GM19025 (cell line): ENCODE results near the gene TUBB4B.

Source experiments
- ATAC-seq: cut with Tn5 transposase; IDR thresholded peaks from one replicate; pipeline ENCODE4 v1.9.1; 2021; ENCODE audit warnings: mild to moderate bottlenecking, low read depth, moderate library complexity; ENCODE audit not compliant: unreplicated experiment

TUBB4B gene

GRCh38 chr9:137224830-137225694 is 16.0 kb upstream of the TUBB4B start, which contains the start of gene CYSRT1:
CYSRT1 (plus strand) TSS chr9:137225174; CDS start chr9:137225622, 448 bp downstream.
- ATAC-seq = no peak

GRCh38 chr9:137225699-137226331 is 15.3 kb upstream of the TUBB4B start:
- ATAC-seq = no peak

DNA sequence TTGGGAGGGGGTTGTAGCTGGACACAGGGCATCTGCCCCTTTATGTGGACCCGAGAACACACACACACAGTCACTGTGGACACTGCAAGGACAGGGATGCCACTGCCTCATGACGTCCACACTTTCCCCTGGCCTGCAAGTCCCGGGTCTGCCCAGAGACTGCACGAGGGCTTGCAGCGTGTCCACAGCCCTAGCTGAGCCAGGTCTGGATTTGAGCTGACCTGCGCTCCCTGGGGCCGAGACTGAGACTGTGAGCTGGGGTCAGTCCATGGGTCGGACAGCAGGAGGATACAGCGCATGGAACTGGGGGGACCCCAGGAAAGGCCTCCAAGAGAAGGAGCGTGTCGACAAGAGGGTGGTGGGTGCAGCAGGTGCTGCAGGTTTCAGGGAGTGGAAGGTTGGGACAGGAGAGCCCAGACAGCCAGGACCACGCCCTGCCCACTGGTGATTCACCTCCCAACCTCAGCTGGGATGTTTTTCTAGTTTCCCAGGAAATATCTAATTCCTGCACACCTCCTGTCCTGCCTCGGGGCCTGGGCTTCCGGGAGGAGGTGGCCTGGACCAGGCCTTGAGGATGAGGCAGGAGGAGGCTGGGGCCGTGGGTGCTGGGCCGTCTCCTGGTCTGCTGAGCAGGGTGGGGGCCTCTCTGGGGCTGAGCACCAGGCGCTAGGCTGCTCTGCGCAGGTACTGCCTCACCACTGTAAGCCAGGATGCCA is 14.6 kb upstream of the TUBB4B start:
- no peak for ATAC-seq

GRCh38 chr9:137227054-137227852 is 13.8 kb upstream of the TUBB4B start, which contains the start of gene RNF224:
RNF224 (plus strand) TSS chr9:137227502; CDS start chr9:137228336, 834 bp downstream.
- ATAC-seq = no peak

GRCh38 chr9:137227853-137228505 is 13.1 kb upstream of the TUBB4B start:
- no peak for ATAC-seq

DNA sequence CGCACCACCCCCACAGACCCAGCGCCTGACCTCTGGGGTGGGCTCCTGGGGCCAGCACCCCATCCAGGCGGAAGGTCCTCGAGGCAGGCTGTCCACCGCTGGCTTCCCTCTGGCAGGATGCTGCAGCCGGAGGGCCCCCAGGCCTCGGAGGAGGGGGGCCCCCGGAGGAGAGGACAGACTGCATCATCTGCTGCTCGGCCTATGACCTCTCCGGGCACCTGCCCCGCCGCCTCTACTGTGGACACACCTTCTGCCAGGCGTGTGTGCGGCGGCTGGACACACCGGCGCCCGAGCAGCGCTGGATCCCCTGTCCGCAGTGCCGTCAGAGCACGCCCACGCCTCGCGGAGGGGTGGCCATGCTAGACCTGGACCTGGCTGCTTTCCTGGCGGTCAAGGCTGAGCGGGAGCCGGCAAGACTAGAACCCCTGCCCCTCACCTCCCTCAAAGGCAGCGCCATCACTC is 12.6 kb upstream of the TUBB4B start:
- no peak for ATAC-seq

DNA sequence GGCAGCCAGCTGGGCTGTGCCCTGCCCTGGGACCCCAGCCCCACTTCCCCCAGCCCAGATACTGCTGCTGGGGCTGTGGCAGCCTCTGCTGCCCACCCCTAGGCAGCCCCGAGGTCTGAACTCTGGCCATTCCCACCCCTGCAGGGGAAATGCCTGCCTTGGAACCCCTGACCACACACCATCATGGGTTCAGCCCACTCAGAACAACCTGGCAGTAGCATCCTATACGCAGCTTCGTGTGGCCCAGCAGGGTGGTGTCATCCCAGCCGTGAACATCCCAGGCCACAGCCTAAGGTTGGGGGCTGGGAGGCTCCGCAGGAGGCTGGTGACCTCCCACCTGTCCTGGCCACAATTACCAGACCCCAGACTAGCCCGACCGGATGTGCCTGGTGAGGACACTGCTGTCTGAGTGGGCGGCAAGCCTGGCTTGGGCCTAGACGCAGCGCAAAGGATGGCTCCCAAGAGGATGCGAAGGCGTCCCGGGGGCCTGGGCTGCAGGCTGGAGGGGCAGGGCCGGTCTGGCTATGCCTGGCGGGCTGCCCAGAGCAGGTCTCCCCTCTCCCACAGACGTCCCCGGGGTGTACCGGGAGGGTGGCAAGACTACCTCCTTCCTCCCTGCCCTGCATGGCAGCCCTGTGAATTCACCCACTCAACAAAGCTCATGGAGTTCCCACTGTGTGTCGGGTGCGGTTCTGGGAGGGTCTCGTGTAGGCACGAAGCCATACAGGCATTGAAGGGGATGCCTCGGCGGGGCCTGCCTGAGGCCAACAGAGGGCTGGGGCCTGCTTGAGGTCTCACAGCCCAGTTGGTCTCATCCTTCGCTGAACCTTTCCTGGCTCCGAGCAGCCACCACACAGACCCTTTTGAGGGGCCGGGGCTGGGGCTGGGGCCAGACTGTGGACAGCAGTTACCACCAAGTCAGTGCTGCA is 11.9 kb upstream of the TUBB4B start:
- no peak for ATAC-seq

DNA sequence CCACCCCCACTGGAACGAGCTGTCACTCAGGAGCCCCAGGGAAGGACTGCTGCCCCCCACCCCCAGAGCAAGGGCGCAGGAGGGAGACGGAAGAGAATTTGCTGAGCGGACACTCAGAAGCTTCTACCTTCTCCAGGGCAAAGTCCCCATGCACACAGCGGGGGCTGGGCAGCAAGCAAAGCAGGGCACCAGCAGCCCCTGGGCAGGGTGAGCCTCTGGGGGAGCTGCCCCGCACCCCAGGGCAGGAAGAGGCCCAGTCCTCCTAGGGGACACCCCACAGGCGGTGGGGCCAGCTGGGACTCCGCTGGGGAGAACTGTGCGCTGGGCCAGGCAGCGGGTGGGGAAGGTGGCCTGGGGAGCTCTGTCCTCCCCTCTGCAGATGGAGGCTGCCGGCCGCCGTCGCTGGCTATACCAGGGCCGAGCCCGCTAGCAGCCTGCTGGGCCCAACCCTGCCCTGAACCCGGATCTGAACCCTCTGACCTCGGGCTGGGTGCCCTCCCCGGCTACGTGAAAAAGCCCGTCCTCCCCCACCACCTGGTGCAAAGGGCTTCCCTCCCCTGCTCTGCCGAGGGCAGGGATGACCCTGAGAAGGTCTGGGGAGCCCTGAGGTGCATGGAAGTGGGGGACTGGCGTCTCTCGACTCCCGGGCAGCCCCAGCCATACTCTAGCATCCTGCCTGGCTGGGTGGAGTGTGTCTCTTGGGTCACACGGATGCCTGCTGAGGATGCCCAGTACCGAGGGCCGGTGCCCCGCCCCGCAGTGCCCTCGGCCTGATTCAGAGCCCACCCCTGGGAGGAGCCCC is 11.0 kb upstream of the TUBB4B start:
- ATAC-seq = no peak

GRCh38 chr9:137230705-137231371 is 10.2 kb upstream of the TUBB4B start, which contains the start of gene SLC34A3:
SLC34A3 (plus strand) TSS chr9:137230901; CDS start chr9:137231703, 802 bp downstream.
- ATAC-seq = no peak

DNA sequence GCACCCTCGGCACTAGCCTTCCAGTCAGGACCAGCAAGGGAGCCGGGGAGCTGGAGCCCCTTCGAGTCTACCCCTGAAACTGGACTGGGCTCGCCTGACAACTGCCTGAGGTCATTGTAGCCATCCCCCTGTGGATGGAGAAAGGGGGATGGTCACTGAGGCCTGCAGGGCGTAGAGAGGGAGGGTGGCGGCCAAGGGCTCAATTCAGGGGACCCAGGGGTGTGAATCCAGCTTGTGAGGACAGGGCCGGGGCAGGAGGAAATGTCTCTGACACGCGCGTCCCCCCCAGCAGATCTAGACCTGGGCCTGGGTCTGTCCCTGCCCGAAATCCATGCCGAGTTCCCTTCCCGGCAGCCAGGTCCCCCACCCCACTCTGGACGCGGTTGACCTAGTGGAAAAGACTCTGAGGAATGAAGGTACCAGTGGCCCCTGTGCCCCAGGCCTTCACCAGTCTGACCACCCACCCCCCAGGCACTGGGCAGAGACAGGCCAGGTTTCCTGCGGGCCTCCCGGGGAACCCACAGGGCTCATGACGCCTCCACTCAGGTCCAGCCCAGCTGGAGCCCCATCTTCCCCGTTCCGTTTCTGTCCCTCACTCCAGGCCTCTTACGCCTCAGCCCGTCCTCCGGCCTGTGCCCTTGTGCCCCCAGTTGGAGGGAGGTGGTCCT is 9.6 kb upstream of the TUBB4B start:
- no peak for ATAC-seq

DNA sequence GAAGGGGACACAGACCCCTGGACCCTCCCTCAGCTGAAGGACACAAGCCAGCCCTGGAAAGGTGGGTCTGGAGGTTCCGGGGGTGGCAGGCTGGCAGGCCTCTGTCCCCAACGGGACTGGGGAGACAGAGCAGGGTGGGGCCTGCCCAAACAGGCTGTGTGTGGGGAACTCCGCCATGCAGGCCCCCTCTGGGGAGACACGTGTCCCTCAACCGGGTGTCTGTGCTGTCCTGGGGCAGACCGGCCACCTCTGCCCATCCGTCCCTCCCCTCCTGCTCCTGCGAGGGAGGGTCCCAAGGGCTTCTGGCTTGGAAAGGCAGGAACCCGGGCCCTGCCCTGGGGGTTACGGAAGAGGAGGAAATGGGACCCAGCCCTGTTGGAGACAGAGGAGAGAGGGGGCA is 9.0 kb upstream of the TUBB4B start:
- no peak for ATAC-seq

DNA sequence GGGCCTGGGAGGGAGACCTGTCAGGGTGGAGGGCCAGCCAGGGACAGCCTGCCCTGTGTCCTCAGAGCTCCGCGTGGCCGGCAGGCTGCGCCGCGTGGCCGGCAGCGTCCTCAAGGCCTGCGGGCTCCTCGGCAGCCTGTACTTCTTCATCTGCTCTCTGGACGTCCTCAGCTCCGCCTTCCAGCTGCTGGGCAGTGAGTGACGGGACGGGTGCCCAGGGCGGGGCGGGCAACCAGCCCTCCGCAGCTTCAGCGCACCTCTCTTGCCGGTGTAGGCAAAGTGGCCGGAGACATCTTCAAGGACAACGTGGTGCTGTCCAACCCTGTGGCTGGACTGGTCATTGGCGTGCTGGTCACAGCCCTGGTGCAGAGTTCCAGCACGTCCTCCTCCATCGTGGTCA is 8.6 kb upstream of the TUBB4B start:
- ATAC-seq = no peak

DNA sequence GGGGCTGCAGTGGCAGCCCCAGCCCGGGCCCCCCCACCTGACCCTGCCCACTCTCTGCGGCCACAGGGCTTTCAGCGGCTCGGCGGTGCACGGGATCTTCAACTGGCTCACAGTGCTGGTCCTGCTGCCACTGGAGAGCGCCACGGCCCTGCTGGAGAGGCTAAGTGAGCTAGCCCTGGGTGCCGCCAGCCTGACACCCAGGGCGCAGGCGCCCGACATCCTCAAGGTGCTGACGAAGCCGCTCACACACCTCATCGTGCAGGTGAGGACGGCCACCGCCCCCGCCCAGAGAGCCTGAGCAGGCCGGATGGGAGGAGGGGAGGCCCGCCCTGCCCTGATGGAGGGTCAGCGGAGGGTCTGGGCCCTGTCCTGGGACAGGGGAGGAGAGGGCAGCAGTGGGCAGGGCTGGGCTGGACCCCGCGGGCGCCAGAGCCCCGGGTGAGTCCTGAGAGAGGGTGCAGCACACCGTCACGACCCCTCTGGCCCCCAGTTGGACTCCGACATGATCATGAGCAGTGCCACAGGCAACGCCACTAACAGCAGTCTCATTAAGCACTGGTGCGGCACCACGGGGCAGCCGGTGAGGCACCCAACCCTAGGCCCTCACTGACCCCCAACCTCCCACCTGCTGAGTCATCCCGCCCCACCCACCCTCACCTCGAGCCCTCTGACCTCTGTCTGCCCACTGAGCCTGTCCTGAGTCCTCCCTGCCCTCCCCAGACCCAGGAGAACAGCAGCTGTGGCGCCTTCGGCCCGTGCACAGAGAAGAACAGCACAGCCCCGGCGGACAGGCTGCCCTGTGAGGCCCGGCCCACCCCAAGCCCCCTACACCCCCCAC is 7.7 kb upstream of the TUBB4B start:
- ATAC-seq = no peak

DNA sequence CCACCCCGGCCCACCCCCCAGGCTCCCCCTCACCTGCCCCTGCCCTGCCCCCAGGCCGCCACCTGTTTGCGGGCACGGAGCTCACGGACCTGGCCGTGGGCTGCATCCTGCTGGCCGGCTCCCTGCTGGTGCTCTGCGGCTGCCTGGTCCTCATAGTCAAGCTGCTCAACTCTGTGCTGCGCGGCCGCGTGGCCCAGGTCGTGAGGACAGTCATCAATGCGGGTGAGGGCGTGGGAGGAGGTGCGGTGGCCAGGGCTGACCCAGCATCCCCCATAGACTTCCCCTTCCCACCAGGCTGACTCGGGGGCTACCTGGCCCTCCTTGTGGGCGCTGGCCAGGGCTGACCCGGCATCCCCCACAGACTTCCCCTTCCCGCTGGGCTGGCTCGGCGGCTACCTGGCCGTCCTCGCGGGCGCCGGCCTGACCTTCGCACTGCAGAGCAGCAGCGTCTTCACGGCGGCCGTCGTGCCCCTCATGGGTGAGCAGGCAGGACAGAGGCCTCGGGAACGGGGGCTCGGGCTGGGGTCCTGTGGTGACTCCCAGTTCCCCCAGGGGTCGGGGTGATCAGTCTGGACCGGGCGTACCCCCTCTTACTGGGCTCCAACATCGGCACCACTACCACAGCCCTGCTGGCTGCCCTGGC is 6.9 kb upstream of the TUBB4B start:
- no peak for ATAC-seq

- no peak for ATAC-seq
These were observed 6.2 kb upstream of the TUBB4B start for GRCh38 chr9:137234758-137235423.
